Ishikawa (cell line): ENCODE results near the gene H2AZ2.

Source experiments
- CREB1 ChIP-seq: IDR thresholded peaks from 2 replicates; pipeline ENCODE4 v1.6.1; 2012; ENCODE audit warnings: low read depth
- YY1 ChIP-seq: IDR thresholded peaks from 2 replicates; pipeline ENCODE4 v1.6.1; 2012; ENCODE audit warnings: low read depth

DNA sequence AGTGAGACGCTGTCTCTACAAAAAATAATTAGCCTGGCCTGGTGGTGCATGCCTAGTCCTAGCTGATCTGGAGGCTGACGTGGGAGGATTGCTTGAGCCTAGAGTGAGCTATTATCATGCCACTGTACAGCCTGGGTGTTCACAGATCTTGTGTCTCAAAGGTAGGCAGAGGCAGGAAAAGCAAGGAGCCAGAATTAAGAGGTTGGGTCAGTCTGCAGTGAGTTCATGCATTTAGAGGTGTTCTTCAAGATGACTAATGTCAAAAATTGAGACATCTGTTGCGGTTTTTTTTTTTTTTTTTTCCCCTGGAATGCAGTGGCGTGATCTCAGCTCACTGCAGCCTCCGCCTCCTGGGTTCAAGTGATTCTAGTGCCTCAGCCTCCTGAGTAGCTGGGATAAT is 46.0 kb downstream of the H2AZ2 start:
- TF ChIP-seq CREB1: no peak
- TF ChIP-seq YY1: no peak
